ENCODE data around the gene TSPY10.
"Not testable (repeated sequence)": the region's sequence is repeated elsewhere in the genome, so short reads cannot be mapped to it uniquely, and the experiment has no call there.

The TSPY10 gene

GRCh38 chrY:9527580-9527979 lies at the start of gene TSPY10:
TSS of gene TSPY10 (plus strand) at chrY:9527880. CDS start at chrY:9527926, 46 bp downstream.
- H3K4me3 Mint-ChIP-seq, H3K9me3 Mint-ChIP-seq, ATAC-seq, H3K27me3 Mint-ChIP-seq, DNase-seq, H3K27ac Mint-ChIP-seq, H3K4me1 Mint-ChIP-seq: not testable (repeated sequence)

GRCh38 chrY:9486967-9487366 lies 40.7 kb upstream of the TSPY10 start, which contains the start of gene TSPY9:
TSS of gene TSPY9 (plus strand) at chrY:9487267. CDS start at chrY:9487313, 46 bp downstream.
- H3K27ac Mint-ChIP-seq, H3K9me3 Mint-ChIP-seq, DNase-seq, ATAC-seq, H3K4me3 Mint-ChIP-seq, H3K4me1 Mint-ChIP-seq, H3K27me3 Mint-ChIP-seq: not testable (repeated sequence)

GRCh38 chrY:9504396-9504795 lies 23.3 kb upstream of the TSPY10 start:
- H3K27me3 Mint-ChIP-seq, DNase-seq, H3K27ac Mint-ChIP-seq, H3K4me1 Mint-ChIP-seq, H3K4me3 Mint-ChIP-seq, H3K9me3 Mint-ChIP-seq, ATAC-seq: not testable (repeated sequence)

GRCh38 chrY:9516287-9516686 lies 11.4 kb upstream of the TSPY10 start:
- H3K4me3 Mint-ChIP-seq, H3K9me3 Mint-ChIP-seq, DNase-seq, H3K27me3 Mint-ChIP-seq, ATAC-seq, H3K4me1 Mint-ChIP-seq, H3K27ac Mint-ChIP-seq: not testable (repeated sequence)
